HG03378 (cell line): ENCODE data around the gene ZSCAN23.
"Not testable (repeated sequence)": the region's sequence is repeated elsewhere in the genome, so short reads cannot be mapped to it uniquely, and the experiment has no call there.

Experiments used
- ATAC-seq: cut with Tn5 transposase; IDR thresholded peaks from one replicate; pipeline ENCODE4 v1.9.1; 2021; ENCODE audit warnings: mild to moderate bottlenecking, moderate library complexity; ENCODE audit not compliant: unreplicated experiment

ZSCAN23 gene

DNA sequence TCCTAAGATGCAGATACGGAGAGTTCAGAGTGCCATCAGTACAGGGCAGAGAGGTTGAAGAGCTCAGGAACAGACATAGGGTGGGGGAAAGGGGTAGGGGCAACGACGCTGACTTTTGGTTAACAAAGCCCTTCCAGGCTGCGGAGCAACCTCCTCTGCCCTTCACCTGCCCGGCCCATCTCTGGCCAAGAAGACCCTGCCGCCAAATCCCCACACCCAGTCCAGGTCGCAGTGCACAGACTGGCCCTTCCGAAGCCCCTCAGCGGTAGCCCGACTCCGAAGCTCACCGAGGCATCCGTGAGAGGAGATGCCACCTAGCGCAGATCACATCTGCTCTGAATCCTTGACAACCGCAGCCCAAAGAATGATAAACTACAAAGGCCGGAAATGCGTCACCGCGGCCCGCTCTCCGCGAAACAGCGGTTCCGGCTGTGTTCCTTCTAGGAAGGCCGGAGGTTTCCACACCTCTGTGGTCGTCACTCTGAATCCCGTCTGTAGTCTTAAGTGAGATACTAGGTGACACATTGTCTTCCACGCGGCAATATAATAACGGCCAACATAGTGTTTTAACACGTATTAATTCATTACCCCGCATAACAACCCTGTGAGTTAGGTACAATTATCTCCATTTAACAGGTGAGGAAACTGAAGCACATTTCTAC lies at the start of gene ZSCAN23:
Gene ZSCAN23, minus strand, starts transcription at position 380 of the 662 bp plus-strand sequence. CDS start 7,225 bp downstream, outside the sequence.
- peak; percentile 89 for ATAC-seq

DNA sequence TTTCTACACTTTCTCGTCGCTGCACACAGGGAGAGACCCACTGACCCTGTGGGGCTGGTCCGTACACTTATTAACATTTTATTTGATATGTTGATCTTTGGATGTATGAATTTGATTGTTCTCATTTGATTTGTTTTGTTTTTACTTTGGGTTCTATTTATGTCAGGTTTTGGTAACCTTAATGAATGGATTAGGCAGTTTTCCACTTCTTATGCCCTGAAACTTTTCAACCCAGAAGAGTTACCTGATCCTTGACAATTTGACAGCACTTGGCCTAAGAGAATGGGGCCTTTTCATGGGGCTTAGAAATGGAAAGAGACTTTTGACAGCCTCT lies 48.7 kb upstream of the ZSCAN23 start:
- no peak for ATAC-seq

DNA sequence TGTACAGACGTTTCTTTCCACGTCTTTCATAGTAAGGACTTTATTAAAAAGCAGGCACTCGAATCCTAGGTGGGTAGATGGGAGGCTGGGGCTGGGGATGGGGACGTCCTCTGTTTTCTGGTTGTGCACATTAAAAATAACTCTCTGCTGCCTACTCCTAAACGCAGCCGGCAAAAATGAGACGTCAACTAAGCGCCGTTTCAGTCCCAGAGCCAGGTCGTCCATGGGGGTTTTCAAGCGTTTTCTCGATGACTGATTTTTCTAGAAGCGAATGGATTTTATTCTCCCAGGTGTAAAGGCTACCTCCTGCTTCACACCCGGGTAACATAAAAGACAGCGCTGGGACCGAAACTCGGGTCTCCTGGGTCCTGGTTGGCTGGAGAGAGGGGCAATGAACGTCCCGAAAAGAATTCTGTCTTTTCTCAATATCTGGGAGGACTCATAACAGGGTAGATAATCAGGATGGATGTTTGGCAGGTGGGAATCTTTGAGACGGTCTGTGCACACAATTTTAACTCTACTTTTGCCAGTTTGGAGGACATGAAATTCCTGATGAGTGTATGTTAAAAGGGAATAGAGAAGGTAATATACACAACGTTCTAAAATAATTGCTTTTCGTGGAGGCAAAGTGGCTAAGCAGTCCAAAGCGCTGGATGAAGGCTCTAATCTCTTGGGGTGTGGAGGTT lies 47.1 kb upstream of the ZSCAN23 start:
- no peak for ATAC-seq

DNA sequence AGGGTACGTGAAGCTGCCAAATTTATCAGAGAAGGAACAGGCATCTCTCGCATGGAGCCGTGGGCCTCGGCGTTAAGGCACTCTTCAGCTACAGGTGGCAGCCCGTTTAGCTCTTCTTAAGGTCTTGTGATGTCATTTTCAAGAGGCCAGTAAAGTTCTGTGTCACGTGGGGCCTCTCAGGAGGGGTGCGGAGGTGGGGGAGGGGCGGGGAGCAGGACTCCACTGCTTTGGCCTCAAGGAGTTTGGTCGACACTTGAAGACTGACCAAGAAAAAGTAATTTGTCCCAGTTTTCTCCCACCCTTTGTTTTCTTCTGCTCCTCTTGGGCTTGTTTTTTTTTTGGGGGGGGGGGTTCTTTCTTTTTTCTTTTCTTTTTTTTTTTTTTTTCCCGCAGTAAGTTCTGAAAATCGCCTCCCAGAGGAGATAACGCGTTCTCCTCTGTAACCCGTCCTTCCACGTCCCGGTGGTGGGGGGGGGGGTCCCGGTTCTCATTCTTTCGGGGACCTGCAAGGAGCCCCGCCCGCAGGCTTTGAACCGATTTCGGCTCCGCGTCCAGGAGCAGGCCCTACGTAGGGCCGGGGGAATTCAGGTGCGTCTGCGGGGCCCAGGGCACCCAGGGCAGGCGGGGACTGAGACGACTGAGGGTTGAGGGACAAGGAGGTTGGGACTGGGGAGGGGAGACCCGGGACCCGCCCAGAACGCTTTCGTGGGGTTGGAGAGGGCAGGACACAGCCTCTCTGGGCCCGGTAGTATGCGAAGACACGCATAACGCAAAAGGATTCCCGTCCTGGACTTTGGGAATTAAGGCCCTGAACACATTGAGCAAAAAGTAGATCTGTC lies 46.3 kb upstream of the ZSCAN23 start:
- ATAC-seq: no peak

DNA sequence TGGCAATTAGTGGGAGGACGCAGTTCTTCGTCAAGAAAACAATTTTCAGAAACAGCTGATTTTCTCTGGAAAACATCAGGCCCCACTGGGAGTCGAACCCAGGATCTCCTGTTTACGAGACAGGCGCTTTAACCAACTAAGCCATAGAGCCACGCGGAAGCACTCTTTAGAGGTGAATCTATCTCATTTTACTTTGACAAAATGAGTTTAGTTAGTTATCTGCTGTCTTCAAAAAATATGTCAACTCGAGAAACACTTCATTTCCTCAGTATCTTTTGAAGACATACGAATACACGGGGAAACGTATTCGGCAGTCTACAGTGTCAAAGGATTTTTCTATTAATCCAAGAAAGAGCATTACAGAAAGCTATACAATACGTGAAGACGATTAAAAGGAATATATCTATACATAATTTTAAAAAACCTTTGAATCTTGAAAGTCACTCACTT lies 45.6 kb upstream of the ZSCAN23 start:
- ATAC-seq: no peak

DNA sequence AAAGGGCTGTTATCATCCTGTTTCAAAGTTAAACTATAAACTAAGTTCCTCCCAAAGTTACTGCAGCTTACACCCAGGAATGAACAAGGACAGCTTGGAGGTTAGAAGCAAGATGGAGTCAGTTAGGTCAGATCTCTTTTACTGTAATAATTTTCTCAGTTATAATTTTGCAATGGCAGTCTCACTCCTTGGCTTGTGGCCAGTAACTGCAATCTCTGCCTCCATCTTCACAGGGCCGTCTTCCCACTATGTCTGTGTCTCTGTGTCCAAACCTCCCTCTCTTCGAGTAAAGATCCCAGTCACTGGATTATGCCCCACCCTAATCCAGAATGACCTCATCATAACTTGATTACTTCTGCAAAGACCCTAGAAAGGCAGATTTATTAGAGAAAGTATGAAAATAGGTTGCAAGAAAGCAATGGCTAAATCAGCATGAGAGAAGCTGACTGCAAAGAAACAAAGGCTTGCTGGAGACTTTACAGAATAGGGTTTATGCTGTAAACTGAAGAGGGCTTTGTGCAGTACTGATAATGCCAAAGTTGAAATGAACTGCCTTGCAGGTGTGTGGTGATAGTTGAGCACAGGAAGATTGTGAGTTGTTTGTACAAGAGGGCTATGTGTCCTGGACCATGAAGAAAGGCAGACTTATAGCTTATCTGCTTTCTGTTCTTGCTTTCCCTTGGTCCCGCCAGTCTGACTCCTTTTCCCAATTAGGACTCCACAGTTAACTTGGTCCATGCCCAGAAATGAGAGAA lies 43.9 kb upstream of the ZSCAN23 start:
- ATAC-seq: no peak

DNA sequence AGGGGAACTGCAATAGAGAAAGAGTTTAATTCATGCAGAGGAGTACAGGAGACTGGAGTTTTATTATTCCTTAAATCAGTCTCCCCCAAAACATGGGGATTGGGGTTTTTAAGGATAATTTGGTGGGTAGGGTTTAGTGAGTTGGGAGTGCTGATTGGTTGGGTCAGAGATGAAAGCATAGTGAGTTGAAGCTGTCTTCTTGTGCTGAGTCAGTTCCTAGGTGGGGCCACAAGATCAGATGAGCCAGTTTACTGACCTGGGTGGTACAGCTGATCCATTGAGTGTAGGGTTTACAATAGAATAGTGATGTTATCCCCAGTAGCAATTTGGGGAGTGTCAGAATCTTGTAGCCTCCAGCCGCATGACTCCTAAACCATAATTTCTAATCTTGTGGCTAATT lies 43.2 kb upstream of the ZSCAN23 start:
- ATAC-seq: no peak

DNA sequence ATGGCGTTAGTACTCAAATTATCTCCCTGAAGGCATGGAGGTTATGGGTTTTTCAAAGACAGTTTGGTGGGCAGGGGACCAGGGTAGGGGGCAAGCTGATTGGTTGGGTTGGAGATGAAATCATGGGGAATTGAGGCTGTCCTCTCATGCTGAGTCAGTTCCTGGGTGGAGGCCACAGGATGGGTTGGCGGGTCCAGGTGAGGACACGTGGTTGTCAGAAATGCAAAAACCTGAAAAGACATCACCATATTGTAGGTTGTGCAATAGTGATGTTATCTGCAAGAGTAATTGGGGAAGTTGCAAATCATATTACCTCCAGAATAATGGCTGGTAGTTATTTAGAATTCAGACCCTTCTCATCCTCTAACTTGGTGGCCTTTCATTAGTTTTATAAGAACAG lies 42.2 kb upstream of the ZSCAN23 start:
- ATAC-seq: no peak

DNA sequence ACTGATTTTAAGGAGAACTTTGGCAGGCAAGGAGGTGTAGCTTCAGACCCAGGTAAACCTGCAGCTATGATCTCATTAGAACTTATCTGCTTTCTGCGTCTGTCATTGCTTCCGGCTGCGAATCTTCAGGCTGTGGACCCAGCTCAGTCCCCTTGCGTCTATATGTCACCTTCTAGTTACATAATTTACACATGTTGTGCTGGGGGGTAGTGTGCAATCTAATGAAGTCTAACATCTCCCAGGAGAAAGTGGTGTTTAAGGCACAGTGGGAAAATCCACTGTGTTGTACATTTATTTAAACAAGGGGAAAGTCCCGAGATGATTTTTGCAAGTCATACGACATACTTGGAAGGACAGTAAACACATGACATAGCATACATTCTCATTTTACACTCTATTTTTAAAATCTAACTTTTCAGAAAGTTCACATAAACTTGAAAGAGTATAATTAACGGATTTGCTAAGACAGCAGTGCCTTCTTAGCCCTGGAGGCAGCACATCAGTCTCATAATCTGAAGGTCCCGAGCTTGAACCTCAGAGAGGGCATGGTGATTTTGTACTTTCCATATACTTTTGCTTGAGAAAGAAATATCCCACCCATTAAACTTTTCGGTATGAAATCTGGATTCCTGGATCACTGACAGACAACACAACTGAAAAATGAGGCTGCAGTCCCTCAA lies 37.1 kb upstream of the ZSCAN23 start:
- ATAC-seq: no peak

DNA sequence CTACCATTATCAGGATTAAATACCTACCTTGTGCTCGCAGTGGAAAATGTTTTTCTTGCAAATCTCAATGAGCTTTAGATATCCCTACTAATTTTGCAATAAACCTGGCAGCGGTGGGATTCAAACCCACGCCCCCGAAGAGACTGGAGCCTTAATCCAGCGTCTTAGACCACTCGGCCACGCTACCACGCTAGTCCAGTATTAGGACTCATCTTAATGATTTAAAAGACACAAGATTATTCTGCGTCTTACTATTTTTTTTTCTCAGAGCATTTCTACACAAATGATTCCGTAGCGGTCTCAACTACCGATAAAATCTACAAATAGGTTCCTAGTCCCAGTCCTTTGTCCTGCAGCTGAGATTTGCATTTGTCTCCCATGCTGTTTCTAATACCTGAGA lies 35.2 kb upstream of the ZSCAN23 start:
- no peak for ATAC-seq

DNA sequence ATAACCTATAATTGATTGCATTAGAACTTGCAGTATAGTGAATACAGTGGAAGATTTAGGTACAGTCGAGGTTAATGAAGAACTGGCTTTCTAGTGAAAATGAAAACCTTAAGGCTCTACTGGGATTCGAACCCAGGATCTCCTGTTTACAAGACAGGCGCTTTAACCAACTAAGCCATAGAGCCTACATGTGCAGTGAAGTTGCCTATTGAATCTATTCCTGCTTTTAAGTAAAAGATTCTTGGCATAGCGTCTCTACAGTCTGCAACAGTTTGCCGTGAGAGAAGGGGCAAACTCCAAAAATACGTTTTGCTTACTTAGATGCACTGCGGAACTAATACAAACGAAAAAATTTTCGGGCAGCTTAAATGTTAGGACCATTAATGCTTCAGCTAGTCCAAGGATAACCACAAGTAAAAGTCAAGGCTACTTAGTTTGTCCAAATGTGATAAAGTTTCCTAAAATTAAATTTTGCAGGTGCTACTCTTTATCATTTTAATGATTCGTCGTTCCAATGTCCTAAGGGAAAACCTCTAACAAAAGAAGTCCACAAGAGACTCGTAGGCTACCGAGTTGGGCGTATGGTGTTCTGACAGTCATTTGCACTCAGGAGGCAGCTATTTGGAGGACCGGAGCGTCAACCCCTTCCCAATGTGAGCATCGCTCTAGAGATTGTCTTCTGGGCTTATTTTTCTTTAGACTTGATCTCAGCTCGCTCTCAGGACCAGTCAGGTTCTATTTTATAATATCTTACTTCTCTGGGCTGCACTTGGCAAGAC lies 31.3 kb upstream of the ZSCAN23 start:
- peak; percentile 66 for ATAC-seq

DNA sequence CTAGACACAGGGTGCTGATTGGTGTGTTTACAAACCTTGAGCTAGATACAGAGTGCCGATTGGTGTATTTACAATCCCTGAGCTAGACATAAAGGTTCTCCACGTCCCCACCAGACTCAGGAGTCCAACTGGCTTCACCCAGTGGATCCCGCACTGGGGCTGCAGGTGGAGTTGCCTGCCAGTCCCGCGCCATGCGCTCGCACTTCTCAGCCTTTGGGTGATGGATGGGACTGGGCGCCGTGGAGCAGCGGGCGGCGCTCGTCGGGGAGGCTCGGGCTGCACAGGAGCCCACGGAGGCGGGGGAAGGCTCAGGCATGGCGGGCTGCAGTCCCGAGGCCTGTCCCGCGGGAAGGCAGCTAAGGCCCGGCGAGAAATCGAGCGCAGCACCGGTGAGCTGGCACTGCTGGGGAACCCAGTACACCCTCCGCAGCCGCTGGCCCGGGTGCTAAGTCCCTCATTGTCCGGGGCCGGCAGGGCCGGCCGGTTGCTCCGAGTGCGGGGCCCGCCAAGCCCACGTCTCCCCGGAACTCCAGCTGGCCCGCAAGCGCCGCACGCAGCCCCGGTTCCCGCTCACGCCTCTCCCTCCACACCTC lies 26.0 kb upstream of the ZSCAN23 start:
- not testable (repeated sequence) for ATAC-seq

DNA sequence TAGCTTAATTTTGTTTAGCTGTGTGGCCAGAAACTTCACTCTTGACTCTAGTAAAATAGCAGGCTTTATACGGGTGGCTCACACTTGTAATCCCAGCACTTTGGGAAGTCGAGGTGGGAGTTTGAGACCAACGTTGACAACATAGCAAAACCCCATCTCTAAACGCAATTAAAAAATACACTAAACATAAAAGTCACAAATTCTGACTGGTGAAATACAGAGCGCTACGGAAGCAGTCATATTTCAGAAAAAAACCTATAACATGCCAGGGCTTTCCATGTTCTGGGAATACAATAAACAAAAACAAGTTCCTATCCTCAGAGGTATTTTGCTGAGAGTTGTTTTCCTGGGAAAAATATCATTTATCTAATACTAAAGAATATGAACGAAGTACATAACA lies 24.8 kb upstream of the ZSCAN23 start:
- no peak for ATAC-seq

DNA sequence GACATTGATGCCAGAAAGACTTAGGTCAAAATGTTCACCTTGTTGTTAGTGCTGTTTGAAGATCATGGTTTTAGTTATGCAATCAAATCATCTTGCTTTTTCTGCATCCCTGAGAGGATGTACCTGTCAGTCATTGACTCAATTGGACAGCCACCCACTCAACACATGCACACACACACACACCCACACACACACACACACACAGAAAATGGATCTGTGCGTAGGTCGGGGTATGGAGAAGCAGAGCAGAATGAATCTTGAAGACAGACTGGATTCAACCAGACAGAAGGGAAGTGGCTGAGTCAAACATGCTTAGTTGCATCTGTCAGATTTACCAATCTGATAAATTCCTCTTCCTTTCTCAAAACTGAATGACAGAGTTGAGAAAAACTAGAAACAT lies 19.1 kb upstream of the ZSCAN23 start:
- ATAC-seq: no peak

DNA sequence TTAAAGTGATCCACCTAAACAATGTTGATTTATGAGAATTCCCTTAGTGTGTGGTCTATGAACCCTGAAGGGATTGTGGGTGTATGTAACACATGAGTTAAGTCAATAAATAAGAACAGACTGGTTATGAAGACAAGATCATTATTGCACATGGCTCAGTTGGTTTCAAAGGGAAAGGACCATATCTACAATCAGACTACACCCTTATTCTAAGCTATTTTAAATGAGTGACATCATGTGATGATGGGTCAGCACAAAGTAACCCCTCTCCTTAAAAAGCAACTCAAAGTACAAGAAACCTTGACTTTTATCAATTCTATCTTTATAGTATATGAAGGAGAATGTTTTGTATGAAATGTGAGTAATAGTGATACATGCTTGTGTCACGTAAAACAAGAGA lies 15.3 kb upstream of the ZSCAN23 start:
- no peak for ATAC-seq

DNA sequence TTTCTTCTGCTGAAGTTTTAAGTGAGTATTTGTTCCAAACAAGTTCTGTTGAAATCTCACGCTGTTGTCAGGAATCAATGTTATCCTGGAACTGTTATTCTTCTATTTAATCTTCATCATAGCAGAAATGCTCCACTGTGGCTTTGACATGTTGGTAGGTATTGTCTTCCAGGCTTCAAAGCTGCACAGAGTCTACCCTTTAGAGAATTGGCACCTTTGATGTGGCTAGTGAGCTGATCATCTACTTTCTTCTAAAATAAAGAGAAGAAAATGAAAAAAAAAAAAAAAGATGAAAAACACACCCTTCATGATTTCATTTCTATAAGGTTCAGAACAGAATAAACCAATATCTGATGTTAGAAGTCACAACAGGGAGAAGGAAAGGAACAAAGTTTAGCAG lies 5.8 kb upstream of the ZSCAN23 start:
- ATAC-seq: no peak

DNA sequence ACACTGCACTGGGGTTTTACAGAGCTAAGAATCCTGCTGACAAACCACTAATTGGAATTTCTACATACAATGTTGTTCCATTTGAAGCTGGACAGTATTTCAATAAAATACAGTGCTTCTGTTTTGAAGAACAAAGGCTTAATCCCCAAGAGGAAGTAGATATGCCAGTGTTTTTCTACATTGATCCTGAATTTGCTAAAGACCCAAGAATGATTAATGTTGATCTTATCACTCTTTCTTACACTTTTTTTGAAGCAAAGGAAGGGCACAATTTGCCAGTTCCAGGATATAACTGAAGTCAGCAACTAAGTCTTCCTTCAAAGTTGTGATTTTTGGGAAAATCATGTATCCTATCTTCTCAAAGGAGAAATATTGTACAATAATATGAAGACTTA lies 4.2 kb upstream of the ZSCAN23 start:
- not testable (repeated sequence) for ATAC-seq

DNA sequence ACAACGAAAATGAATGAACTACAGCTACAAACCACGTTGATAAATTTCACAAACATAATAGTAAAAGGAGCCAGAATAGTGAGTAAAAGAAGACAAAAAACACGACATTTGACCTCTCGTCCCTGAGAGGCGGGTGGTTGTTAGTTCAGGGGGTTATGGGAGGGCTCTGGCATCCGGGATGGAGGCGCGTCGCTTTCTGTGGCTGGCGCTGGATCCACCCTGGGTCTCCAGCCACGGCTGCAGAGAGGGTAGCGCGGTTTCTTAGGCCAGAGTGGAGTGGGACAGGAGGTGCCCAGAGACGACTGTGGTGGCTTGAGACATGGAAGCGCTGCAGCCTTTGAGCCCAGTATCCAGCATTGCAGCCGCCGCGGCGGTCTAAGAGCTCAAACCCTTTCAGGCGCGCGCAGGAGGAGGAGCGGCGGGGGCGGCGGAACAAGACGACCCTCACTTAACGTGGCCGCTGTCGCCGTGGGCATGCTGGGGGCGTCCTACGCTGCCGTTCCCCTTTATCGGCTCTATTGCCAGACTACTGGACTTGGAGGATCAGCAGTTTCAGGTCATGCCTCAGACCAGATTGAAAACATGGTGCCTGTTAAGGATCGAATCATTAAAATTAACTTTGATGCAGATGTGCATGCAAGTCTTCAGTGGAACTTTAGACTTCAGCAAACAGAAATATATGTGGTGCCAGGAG lies 3.7 kb upstream of the ZSCAN23 start:
- no peak for ATAC-seq

DNA sequence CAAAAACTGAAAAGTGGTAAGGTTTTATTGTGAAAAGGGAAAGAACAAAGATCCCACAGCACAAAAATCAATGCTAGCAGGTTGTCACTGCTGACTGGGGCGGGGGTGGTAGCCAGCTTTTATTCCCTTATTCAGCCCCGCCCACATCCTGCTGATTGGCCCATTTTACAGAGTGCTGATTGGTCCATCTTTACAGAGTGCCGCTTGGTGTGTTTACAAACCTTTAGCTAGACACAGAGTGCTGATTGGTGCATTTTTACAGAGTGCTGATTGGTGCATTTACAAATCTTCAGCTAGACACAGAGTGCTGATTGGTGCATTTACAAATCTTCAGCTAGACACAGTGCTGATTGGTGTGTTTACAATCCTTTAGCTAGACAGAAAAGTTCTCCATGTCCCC lies 1.5 kb upstream of the ZSCAN23 start:
- ATAC-seq: not testable (repeated sequence)
